NCI-H2107 treated with DMSO at 0.1 percent for 48 hours (cell line): Measurements from ENCODE around the gene MEF2D.
A peak's percentile ranks its signal among the peaks of the same experiment; 100 is the strongest.

Experiments
- DNase-seq: peaks from one replicate; lab custom pipeline; 2025; ENCODE audit not compliant: unreplicated experiment; lab: John Stamatoyannopoulos, UW

Gene MEF2D

DNA sequence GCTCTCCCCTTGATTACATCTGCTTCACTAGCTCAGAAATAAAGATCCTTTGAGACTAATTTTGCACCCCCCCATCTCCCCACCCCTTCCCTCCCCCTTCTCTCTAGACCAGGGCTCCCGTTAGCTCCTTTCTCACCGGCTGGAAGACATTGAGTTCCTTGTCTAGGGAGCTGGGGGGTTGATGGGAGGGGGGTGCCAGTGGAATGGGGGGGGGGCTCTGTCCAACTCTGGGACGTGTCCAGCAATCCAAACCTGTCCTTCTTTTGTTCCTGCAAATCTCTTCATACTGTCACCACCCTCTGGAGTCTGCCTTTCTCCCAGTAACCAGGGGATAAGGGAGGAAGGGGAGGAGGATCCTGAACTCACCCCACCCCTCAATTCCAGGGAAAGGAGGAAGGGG, 69.7 kb downstream of the MEF2D start:
- DNase-seq: no peak

DNA sequence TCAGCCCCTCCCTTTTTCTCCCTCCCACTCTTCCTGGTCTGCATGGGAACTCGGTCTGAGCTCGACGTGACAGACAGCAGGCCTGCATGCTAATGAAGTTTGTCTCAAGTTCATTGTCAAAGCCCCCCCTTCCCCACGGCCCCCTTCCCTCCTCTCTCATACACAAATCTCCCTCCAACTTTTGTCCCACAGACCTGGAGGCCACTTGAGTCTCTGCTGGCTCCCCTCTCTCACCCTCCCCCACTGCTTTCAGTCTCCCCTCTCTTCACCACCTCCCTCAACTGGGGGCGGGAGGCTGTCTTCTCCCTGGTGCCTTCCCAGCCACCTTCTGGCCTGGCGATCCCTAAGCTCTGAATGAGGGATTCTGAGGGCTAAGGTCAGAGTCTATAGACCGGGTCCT, 70.3 kb downstream of the MEF2D start:
- no peak for DNase-seq

DNA sequence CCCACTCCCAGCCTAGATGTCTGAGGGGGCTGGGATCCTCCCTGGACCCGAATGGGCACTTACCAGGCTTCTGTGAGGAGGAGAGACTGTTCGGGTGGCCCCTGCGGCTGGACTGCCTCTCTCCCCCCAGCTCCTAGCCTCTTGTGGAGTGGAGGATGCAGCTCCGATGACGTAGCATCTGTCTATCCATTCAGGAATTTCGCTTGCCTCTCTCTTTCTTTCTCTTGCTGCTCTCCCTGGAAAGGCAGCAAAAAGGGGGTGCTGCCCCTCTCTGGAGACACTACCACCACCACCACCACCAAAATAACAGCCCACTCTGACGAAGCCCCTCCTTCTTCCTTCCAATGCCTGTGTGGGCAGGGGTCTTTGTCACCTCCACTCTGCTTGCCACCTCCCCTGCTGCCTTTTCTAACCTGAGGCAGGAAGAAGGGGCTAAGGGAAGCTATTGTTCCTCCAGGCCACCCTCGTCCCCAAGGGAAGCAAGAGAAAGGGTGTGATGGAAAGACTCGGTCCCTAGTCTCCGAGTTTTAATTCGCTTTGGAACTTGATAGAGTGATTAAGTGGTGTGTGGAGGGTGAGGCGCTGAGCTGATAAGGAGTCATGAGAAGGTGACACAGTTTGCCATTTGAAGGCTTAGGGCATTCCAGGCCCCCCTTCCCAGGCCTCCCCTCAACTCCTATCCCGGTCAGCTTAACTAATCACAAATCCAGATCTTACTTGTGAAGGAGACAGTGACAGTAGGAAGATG, 71.1 kb downstream of the MEF2D start:
- DNase-seq: no peak

DNA sequence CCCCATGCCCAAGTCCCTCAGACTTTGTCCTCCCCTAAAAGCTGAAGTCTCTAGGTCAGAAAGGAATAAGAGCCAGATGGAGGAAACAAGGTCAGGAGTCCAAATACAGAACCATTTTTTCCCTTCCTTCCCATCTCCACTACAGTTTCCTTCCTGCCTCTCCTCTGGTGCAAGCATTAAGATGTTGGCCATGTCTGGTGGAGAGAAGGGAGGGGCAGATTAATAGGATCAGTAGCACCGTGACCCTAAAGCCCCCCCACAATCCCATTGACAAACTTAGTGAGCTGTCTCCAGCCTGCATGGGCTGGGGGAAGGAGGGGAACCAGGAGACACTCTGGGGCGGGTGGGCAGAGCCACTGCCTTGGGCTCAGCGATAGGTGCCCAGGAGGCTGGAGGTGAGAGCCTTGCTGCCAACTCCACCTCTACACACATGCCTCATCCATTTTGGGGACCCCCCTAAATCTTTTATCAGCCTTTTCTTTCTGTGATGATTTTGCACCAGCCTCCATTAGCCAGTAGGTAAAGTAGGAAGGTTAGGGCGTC, 71.8 kb downstream of the MEF2D start:
- DNase-seq: no peak

DNA sequence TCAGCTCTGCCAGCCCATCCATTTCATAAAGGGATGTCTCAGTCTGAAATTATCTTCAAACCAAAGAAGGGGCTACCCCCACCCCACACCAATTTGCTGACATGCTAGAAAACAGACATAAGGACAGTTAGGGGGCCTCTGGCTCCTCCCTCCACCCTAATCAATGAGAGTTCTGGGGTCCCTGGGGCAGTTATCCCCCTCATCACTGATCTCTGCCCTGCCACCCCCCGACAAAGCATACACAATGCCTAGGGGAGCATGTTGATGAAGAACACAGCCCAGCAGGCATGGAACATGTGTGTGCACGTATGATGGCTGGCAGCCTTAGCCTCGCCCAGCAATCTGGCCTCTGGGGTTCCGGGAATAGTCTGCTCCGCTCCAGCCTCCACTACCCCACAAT, 72.6 kb downstream of the MEF2D start:
- DNase-seq: no peak

DNA sequence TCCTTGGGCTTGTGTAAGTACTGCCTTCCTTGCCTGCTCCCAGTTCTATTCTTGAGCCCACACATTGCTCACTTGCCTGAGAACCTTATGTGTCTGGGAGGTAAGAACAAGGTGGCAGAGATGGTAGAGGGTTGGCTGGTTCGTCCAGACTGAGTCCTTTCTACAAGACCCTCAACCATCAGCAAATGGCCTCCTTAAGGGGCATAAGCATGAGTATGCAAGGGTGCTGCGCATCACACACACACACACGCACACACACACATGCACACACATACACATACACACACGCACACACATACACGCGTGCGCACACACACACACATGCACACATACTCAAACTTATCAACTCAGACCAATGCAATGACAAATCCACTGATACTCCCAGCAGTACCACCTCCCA, 74.6 kb downstream of the MEF2D start:
- no peak for DNase-seq

DNA sequence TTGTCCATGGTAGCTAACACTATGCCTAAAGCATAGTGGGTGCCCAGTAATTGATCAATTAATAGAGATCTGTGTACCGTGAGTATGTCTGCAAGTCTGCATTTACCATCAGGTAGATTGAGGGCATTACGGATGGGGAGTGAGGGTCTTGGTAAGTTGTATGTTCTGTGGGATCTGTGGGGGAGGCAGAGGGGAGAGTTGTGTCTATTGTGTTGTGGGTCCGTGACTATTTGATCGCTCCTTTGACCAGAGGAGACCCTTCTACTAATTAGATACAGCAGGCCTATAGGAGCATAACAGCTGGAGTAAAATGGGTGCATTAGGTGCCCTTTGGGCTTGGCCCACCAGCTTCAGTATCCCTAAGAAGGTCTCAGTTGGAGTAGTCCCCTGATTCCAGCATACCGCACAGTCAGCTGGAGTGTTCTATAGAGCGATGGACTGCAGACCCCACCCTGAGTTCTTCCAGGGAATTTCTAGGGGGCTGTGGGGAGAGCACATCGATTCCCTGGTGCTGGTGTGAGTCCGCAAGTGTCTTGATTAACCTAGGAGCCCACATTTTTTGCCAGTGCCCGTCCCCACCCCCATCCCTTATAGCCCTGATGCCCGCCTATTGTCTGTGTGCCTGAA, 75.7 kb downstream of the MEF2D start:
- no peak for DNase-seq

DNA sequence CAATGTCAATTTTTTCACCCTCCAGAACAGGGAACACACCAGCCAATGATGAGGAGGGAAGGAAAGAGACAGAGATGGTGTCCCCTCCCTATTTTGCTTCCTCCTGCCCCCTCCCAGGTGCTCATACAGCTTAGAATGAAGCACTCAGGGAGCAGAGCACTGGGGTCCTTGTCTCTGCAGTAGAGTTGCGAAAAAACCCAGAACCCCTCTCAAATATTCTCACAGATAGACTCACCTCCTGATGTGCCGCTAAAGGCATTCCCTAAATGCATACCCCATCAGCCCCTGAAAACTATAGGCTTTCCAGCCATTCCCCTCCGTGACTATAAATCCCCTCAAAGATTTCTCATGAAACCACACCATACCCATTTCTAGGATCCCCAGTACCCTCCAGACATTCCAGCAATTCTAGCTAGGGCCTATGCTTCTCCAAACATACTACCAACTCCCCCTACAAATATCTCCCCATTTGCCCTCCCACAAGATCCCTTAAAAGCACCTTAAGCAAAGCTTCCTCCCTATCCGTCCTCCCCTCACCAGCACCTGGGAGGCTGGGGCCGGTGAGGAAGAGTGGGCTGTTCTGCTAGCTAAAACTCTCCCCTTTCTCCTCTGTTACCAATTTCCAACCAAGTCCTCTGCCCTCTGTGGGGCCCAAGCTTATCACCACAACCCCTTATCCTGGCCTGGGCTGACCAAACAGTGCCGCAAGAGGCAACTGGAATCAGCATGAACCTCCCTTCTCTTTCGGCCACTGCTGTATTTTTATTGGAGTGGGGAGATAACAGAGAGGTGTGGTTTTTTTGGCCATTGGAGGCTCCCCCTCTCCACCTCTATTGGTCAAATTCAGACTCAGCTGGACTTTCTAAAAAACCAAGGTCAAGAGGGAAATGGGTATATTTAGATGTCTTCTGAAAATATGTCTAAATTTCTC, 76.9 kb downstream of the MEF2D start:
- no peak for DNase-seq

DNA sequence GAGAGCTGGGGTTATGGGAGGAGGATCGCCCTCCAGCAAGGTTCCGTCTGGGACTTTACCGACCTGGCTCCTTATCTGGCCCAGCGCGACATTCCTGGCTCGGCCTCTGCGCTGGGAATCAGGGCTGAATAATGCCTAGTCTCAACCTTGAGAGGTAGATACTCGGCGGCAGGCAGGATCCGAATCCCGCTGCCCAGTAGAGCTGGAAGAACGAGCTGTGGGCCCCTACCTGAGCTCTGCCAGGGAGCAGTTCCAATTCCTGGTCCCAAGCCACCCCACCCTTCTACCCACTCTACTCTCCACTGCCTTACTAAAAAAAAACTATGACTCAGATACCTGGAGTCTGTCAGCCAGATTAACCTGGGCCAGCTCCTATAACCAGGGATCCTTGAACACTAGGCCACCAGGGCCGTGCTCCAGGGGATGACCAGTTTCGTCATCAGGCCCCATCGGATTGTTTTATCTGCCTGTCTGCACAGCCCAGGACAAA, 77.9 kb downstream of the MEF2D start:
- no peak for DNase-seq

DNA sequence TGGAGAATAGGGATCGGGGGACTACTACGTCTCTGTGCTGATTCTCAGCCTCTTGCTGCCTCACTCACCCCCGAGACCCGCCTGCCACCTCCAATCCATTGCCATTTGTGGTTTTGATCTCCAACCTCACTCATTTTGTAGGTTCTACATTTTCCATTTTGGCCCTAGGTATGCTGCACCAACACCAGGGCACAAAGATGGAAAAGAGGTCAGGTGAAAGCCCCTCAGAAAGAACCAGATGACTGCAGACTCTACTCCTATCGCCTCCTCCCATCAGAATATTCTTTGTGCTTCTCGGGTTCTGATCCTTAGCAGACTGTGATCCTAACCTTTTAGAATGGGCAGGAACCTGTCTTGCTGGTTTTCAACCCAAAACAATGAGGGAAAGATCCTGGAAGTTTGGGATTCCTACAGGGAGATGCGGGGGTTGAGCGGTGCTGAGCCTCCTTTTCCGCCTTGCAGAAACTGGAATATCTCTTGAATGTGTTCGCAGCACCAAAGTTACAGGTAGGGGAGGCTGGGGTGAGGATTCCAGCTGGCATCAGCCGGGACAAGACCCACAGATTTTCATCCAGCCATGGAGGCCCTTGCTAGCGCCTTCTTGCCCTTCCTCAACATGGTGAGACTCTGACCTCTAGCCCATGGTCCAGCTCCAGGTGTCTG, 78.5 kb downstream of the MEF2D start:
- no peak for DNase-seq

DNA sequence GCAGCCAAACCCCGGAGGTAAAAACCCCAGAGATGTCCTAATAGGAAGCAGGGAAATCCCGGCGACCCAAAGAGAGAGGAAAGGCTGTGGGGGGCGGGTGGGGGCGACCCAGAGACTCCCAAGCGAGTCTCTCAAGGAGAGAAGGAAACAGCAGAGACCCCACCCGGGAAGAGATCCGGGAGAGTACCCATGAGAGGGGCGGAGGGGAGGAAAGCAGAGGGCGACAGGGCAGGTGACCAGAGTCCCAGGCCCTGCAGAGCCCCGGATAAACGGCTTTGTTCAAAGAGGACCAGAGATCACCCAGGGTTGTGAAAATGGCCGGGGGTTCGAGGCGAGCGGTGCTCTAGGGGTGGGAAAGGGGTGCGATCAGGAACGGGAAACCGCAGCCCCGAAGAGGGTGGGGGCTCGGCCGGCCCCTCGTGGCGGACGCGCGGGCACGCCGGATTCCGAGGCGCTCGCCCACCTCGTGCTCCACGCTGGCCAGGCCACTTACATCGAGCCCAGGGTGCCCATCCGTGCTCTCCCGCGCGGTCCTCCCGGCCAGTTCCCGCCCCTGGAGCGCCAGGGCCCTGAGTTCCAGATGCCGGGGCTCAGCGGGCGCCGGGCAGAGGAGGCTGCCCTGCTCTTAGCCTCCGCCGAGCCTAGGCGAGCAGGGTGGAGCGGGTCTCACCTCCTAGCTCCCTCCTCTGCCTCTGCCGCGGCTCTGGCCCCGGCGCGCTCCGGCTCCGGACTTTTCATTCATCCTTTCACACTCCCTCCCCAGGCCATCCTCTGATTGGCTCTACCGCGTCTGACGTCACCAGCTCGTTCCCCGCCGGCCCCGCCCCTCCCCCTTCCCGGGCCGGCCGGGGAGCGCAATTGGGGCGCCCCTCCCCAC, 79.3 kb downstream of the MEF2D start:
- DNase-seq: peak; percentile 21

DNA sequence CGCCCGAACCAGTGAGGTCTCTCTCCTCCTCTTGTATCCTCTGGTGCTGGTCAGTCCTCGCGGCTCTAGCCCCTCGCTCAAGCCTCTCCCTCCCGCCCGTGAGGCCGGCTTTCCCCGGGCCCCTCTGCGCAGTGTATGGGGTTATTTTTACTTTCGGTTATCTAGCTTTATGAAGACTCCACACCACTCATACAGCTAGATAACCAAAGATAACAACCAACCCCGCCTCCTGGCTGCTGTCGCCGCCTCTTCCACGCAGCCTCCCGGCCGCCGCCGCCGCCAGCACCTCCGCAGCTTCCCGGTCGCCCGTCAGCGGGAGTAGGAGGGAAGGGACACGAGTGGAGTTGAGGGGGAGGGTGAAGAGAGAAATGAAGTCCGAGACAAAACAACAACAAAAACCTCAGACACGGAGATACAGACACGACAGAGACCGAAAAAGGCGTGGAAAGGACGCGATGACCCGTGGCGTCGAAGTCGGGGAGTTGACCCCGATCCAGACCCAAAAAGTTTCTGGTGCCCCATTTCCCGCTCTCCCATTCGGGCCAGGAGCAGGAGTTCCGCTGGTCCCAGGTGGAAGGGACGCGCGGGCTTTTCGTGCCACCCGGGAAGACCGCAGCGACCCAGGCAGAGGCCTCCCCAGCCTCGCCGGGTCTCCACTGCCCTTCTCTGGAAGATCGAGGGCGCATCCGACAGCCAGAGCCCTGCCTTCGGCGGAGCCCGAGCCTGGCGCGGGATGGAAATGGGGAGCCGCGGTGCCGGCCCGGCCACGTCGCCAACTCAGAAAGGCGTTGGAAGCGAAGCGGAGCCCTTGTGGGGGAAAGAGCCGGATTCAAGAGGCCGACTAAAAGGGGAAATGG, 80.1 kb downstream of the MEF2D start:
- no peak for DNase-seq

DNA sequence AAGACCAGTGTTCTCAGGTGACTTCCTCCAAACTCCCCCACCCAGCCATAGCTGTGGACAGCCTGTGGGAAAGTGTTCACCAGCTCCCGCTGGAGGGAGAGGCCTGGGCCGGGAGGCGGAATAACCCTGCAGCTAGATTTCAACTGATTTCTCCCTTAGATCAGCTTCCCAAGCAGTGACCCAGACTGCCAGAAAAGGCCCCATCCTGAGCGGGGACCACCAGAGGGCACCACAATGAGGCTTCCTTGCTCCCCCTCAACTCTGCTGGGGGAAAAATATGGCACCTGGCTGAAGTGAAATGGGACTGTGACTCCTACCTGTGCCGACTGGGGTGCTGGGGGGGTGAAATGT, 80.7 kb downstream of the MEF2D start:
- no peak for DNase-seq

DNA sequence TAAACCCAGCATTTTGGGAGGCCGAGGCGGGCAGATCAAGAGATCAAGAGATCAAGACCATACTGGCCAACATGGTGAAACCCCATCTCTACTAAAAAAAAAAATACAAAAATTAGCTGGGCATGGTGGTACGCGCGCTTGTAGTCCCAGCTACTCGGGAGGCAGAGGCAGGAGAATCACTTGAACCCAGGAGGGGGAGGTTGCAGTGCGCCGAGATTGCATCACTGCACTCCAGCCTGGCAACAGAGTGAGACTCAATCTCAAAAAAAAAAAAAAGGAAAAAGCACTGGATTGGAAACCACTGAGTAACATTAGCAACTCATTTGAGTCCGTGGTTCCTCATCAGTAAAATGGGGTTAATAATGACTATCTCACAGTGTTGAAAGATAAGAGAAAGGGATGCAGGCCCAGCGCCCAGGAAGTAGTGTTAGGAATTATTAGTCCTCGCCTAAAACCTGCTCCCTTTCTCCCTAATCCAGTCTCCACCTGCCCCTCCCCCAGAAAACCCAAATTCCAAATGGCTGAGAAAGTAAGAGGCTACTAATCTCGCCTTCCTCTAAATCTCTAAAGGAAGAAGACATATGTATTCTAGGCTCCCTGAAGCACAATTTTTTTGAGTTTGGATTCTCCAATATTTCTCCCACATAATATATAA, 82.0 kb downstream of the MEF2D start:
- no peak for DNase-seq

DNA sequence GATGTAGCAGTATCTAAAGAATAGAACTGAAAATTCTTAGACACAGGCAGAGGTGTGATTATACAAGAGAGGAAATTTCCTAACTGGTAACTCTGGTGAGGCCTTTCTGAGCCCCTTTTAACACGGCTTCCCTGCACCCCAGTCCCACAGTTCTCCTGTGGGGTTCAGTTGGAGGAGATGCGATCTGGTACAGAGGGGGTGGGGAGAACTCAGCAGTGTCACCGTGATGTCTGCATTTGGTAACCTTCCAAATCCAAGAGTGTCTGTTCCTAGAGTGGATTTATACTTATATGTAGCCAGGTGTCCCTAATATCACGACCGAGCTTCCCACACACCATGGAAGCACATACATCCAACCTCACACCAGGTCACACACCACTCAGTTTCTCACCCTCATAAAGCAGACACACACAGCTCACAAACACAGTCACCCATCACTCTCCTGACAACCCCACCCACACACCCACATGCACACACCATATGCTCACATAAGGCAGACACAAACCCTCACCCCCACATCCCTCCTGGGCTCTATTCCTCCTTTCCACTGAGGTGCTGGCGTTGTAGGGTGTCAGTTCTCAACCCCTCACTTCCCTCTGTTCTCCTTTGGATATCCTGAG, 83.1 kb downstream of the MEF2D start:
- no peak for DNase-seq

DNA sequence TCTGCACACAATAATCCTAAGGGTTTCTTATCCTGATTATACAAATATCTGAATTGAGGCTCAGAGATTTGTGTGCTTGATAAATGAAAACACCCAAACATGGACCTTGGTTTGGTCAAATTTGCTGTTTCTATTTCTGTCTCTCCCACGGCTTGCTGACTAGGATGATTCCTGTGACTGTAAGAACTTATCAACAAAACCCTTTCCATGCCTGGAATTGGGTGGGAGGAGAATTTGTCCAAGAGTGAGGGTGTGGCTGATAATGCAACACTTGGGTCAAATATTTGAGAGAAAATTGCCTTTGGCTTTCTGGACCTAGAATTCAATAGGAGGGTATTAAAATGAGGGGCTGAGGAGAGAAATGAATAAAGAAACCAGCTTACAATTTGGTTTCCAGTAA, 83.6 kb downstream of the MEF2D start:
- DNase-seq: no peak

DNA sequence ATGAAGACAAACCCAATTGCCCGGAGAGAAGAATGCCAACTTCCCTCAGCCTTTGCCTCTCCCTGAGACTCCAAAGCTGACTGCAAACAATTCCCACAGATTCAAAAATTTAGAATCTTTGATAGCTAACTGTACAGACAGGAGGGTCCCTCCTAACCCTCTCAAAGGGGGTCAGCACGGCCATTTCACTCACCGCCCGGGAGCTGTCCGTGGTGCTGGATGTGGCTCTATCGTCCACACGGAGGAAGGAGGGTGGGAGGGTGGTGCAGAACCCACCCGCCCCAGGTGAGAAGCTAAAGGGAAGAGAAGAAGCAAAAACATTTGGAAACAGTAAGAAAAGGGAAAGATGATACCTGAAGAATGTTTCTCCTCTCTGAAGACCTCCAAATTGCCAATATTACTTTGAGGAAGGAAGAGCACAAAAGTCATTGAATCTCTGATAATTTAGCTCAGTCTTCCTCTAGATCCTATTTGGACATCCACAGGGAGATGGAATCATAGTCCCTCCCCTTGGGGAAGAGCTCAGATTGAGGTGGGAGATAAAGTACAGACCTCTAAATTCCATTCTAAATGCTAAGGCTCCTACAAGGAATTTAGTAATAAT, 86.0 kb downstream of the MEF2D start:
- DNase-seq: no peak
